SK-N-DZ (cell line): Measurements from ENCODE around the gene FGF22. TPM values are rescaled to one million over a fixed set of nuclear protein-coding genes. Genes with fewer than 3 reads are reported as not detected.
A peak's percentile ranks its signal among the peaks of the same experiment; 100 is the strongest.
"Not testable (repeated sequence)": the region's sequence is repeated elsewhere in the genome, so short reads cannot be mapped to it uniquely, and the experiment has no call there.

Experiments
- DNase-seq: peaks from one replicate; pipeline ENCODE4 v3.0.0-alpha.2; 2015; ENCODE audit warnings: low spot score
- polyA plus RNA-seq, 2 experiments: library from polyadenylated mRNA; depleted of rRNA; stranded (reverse); fragments of >200 nt; gene quantifications; 2 replicates each; pipeline ENCODE4 v1.2.3, GENCODE V29; 2014

Gene FGF22
- polyA plus RNA-seq (2014; cell fraction: cytosol; rRNA removed) = 1.8 TPM in 1 of 2 replicates, not detected in the other
- polyA plus RNA-seq (2014; cell fraction: nucleus; rRNA removed) = 1.5 and 3.3 TPM in 2 replicates

DNA sequence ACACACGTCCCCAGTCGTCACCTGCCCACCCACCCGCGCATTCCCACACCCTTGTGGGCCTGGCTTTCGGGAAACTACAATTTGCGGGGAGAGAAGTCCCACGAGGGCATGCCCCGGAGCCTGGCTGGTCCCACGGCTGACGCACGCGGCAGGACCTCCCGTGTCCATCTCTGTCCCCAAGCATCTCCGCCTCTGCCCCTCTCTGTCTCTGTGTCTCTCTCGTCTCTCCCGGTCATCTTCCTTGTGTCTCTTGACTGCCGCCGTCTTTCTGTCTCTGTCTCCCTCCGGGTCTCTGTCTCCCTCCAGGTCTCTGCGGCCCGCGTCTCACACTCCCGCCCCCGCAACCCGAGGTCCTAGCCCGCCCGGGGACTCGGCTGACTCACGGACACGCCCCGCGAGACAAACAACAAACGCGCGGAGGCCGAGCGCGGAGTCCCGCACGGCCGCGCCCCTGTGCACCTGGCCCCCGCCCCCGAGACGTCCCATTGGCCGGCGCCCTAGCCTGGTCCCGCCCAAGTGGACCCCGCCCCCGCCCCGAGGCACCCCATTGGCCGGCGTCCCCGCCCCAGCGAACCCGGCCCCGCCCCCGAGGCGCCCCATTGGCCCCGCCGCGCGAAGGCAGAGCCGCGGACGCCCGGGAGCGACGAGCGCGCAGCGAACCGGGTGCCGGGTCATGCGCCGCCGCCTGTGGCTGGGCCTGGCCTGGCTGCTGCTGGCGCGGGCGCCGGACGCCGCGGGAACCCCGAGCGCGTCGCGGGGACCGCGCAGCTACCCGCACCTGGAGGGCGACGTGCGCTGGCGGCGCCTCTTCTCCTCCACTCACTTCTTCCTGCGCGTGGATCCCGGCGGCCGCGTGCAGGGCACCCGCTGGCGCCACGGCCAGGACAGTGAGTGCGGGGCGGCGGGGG lies at the start of gene FGF22:
FGF22 (plus strand) TSS at position 627 of the 908 bp plus-strand sequence; CDS start at position 674, 47 bp downstream.
- peak; percentile 73 for DNase-seq

DNA sequence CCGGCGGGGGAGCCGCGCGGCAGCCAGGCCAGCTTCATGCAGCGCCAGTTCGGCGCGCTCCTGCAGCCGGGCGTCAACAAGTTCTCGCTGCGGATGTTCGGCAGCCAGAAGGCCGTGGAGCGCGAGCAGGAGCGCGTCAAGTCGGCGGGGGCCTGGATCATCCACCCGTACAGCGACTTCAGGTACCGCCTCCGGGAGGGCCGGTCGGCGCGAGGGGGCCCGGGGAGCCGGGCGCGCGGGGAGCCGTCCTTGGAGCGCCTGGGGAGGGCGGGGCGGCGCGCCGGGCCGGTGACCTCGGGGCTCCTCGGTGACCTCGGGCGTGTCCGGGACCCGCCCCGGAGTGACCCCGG lies 49.3 kb upstream of the FGF22 start:
- no peak for DNase-seq

GRCh38 chr19:590750-591098 lies 49.0 kb upstream of the FGF22 start:
- DNase-seq = no peak

DNA sequence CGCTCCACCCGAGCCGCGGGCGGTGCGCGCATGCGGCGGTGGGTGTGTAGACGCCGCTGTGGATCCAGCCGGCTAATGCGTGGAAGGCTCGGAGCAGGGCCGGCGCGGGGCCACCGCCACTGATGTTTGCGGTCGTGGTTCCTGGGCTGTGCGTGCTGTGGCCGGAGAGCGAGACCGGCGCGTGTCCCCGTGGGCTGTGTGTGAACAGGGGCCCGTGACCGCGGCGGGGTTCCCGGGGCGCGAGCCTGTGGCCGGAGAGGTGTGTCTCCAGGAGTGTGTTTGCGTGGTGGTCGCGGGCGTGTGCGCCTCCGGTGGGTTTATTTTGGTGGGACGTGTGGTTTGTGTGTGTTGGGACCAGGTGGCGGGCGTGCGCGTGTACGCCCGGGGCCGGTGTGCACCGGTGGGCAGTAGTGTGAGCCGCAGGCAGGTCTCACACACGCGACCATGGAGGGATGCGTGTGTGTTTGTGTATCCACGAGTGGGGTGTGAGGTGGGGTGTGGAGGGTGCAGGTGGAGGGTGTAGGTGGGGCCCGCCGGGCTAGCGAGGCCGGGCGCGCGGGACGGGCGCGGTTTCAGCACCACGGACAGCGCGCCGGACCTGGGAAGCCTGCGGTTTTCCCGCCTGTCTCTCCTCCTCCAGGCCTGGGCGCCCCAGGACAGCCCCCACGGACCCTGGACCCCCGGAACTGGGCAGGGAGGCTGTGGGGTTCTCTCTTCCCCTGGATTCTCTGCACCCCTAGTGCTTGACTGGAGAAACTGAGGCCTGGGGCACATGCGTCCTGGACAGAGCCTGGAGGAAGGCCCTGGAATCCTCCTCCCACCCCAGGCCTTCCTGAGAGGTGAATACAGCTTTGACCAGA lies 48.4 kb upstream of the FGF22 start:
- DNase-seq = no peak

DNA sequence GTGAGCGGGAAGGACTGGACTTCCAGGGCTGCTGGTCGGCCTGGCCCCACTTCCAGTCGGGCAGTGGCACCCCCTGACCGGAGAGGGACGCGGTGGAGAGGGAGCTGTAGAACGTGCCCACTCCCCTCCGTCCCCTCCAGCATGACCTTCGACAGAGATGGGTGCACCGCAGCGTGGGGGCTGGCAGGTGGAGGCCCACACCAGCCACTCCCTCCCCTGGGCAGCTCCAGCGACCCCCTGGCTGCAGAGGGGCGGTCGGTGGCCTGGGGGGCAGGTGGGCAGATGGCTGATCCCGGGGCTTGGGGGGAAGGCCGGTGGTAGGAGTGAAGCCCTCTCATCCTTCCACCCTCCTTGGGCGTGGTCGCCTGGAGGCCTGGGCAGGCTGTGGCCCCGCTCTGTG lies 47.6 kb upstream of the FGF22 start:
- DNase-seq = no peak

- no peak for DNase-seq
Observed at GRCh38 chr19:593055-593454, 46.6 kb upstream of the FGF22 start.

DNA sequence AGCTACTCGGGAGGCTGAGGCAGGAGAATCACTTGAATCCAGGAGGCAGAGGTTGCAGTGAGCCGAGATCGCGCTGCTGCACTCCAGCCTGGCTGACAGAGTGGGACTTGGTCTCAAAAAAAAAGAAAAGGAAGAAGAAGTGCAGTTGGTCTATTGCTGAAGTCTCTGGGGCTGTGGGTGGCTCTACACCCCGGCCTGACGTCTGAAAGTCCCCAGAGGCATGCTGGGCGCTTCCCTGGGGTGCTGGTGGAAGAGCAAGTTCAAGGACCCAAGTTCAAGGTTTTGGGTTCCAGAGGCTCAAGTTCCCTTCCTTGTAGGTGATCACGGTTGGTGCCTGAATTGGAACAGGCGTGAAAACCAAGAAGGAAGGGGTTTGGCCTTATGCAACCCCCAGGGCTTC lies 46.2 kb upstream of the FGF22 start:
- no peak for DNase-seq

DNA sequence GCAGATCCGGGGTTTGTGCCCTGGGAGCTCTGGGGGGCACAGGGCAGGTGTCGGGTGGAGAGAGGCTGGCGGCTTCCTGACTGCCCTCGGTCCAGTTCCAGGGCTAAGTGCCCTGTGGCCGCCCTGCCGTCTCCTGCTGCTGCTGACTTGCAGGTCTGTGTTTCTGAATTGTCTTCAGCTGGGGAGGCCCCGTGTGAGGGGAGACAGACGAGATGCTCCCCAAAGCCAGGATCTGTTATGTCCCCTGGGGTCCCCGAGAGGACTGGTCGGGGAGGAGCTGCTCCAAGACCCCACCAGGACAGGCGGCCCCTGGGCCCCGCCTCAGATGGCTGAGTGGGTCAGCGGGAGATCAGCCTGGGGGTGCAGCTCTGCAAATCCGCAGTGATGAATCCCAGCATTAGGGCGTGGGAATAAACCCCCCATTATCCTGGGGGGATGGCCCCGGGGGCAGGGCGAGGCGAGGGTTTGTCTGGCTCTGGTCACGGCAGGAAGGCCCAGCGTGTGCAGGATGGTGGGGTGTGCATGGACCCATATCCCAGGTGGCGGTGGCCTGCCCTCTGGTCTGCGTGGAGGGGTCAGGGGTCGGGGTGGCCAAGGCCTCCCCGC lies 45.3 kb upstream of the FGF22 start:
- DNase-seq = no peak

DNA sequence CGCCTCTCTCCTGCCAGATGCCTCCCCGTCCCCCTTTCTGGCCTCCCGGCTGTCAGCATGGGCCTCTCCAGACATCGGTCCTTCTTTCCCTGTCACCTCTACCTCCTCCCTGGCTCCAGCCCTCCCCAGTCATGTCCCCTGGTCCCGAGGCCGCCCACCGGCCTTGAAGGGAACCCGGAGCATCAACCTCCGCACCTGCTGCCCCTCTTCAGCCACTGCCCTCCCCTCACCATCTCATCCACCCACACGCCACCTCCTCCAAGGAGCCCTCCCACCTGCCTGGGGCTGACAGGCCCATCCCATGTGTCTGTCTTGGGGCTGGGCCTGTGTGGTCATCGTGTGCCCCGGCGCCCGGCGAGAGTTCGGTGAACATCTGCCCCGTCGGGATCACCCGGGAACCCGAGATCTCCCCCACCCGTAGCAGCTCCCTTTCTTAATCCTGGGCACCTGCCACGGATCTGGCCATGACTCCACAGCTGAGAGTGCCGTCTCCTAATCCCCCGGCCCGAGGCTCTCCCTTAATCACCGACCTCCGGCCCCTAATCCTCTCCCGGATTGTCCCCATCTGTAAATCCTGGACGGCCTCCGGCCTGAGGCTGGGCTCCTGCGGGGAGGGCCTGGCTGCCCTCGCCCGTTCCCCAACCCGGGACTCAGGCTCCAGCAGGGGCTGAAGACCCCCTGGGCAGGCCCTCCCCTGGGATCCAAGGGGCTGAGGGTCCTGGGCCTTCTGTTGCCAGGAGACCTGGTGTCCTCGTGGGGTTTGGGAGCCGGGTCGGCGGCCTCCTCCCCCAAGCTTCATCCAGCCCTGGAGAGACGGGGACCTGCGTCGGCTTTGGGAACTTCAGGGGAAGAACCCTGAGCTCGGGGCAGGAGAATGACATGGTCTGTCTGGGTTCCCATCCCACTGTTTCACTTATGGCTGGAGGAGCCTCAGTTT lies 44.1 kb upstream of the FGF22 start:
- DNase-seq = no peak

DNA sequence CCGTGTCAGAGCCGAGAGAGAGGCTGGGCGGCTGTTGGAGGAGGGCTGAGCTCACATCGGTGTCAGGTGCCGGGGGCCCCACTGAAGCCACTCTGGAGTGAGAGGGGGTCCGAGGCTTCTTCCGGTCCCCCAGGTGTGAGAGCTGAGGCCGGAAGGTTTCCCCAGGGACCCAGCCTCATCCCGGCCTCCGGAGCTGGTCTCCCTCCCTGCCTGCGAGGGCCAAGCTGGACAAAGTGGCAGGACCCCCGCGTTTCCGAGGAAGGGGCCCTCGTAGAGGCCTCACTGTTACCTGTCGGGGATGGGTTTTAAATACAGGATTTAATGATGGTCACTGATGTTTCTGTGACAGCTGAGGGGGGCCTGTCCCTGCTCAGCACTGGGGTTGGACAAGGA lies 43.4 kb upstream of the FGF22 start:
- no peak for DNase-seq

DNA sequence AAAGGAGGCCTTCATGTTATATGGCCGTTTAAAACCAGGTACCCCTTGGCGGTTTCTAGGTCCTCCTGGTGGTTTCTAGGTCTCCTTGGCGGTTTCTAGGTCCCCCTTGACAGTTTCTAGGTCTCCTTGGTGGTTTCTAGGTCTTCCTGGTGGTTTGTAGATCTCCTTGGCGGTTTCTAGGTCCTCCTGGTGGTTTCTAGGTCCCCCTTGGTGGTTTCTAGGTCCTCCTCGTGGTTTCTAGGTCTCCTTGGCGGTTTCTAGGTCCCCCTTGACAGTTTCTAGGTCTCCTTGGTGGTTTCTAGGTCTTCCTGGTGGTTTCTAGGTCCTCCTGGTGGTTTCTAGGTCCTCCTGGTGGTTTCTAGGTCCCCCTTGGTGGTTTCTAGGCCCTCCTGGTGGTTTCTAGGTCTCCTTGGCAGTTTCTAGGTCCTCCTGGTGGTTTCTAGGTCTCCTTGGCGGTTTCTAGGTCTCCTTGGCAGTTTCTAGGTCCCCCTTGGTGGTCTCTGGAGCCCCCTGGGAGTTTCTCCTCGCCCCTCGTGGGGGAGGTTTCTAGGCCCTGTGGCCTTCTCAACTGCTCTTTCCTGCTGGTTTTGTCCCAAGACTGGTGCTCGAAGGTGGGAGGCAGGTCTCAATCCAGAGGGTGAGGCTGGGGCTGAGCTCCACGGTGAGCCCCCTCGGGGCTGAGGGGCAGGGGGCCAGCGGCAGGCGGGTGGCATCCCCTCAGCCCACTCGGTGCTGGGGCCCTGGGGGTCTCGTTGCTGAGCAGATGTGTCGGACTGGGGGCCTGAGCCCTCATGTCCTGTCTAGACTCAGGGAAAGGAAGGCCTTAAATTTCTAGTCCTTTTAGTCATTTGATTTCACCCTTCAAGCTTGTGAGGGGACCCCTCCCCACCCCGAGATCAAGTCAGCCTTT lies 42.0 kb upstream of the FGF22 start:
- no peak for DNase-seq

GRCh38 chr19:601310-601709 lies 38.4 kb upstream of the FGF22 start:
- DNase-seq = no peak

DNA sequence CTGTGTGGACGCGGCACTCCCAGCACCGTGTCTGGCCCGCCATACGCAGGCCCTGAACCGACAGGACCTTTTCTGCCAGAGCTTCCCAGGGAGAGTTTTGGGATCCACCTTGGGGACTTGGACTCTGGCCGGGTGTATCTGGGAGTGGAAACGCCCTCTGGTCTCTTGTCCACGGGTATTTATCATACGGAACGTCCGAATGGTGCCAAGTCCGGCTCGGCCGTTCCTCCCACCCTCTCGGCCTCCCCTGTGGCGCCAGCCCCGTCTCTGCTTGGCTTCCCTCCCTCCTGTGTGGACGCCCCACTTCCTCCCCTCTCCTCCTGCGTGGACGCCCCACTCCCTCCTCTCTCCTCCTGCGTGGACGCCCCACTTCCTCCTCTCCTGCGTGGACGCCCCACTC lies 37.9 kb upstream of the FGF22 start:
- no peak for DNase-seq

DNA sequence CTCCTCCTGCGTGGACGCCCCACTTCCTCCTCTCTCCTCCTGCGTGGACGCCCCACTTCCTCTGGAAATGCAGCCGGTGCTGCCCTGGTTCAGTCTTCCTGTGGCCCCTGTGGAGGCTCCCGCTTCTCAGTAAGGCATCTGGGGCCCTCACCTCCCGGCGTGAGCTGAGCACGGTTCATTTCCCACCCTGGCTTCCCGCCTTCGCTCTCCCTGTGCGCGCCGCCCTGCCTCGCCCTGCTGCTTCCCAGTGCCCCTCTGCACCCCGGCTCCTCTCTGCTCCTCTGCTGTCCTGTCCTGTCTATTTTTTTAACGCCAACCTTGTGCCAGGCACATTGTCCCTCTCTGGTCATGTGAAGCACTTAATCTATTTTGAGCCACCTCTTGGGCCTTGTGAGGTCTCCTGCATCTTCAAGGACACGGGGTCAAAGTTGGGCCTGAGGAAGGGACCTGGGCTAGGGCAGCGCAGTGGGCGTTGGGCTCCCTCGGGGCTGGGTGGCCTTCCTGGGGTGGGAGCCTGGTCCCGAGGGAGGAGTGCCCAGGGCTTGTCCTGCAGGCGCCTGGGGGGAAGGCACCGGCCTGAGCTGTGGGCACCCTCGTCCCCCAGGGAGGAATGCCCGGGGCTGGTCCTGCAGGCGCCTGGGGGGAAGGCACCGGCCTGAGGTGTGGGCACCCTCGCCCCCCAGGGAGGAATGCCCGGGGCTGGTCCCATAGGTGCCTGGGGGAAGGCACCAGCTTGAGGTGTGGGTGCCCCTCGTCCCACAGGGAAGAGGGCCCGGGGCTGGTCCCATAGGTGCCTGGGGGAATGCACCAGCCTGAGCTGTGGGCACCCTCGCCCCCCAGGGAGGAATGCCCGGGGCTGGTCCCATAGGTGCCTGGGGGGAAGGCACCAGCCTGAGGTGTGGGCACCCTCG lies 37.0 kb upstream of the FGF22 start:
- DNase-seq = no peak

DNA sequence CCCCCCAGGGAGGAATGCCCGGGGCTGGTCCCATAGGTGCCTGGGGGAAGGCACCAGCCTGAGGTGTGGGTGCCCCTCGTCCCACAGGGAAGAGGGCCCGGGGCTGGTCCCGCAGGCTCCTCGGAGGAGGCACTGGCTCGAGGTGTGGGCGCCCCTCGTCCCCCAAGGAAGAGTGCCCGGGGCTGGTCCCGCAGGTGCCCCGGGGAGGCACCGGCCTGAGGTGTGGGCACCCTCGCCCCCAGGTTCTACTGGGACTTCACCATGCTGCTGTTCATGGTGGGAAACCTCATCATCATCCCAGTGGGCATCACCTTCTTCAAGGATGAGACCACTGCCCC lies 36.4 kb upstream of the FGF22 start:
- DNase-seq = not testable (repeated sequence)

GRCh38 chr19:603779-604178 lies 35.9 kb upstream of the FGF22 start:
- not testable (repeated sequence) for DNase-seq

DNA sequence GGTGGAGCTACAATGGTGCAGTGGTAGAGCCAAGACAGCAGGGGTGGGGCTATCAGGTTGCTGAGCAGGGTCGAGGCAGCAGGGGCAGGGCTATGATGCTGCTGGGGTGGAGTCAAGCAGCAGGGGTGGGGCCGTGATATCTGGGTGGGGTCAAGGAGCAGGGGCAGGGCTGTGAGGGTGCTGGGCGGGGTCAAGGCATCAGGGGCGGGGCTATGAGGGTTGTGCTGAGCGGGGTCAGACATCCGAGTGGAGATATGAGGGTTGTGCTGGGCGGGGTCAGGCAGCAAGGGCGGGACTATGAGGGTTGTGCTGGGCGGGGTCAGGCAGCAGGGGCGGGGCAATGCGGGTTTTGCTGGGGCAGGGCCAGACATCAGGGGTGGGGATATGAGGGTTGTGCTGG lies 35.3 kb upstream of the FGF22 start:
- no peak for DNase-seq

DNA sequence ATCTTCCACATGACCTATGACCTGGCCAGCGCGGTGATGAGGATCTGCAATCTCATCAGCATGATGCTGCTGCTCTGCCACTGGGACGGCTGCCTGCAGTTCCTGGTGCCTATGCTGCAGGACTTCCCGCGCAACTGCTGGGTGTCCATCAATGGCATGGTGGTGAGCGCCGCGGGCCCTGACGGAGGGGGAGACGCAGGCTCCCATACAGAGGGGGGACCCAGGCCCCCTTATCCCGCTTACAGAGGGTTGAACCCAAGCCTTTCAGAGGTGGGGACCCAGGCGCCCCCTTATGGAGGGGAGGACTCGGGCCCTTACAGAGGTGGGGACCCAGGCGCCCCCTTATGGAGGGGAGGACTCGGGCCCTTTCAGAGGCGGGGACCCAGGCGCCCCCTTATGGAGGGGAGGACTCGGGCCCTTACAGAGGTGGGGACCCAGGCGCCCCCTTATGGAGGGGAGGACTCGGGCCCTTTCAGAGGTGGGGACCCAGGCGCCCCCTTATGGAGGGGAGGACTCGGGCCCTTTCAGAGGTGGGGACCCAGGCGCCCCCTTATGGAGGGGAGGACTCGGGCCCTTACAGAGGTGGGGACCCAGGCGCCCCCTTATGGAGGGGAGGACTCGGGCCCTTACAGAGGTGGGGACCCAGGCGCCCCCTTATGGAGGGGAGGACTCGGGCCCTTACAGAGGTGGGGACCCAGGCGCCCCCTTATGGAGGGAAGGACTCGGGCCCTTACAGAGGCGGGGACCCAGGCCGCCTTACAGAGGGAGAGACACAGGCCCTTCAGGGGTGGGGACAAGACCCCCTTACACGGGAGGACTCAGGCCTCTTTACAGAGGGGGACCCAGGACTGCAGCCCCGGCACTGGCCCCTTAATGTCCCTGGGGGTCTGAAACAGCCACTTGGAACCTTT lies 34.4 kb upstream of the FGF22 start:
- not testable (repeated sequence) for DNase-seq
